GM06990 (cell line): ENCODE measurements around the gene KCNIP4.

Experiments
- DNase-seq: peaks from one replicate; pipeline ENCODE4 v3.0.0-alpha.2; 2011; ENCODE audit not compliant: insufficient read length; ENCODE audit errors: extremely low read depth
- H3K27me3 ChIP-seq: replicated peaks from 2 replicates; pipeline ENCODE4 v1.6.0; 2011; ENCODE audit warnings: low read length; ENCODE audit not compliant: control insufficient read depth, insufficient read depth
- H3K36me3 ChIP-seq: 2 replicates; pipeline ENCODE4 v1.5.1; 2011; ENCODE audit warnings: low read length; ENCODE audit not compliant: control insufficient read depth, insufficient read depth
- H3K4me3 ChIP-seq: replicated peaks from 2 replicates; pipeline ENCODE4 v1.5.1; 2011; ENCODE audit warnings: low read depth, mild to moderate bottlenecking, control low read depth, low read length
- TF ChIP-seq, protein P1 (sequence below): IDR thresholded peaks from 2 replicates; pipeline ENCODE4 v1.5.1; 2011; ENCODE audit warnings: low read length, control low read depth, mild to moderate bottlenecking, inconsistent platforms; ENCODE audit not compliant: insufficient read depth, poor library complexity, severe bottlenecking

The KCNIP4 gene

GRCh38 chr4:21763855-21764254 is 184.7 kb downstream of the KCNIP4 start:
- DNase-seq: no peak
- Histone ChIP-seq H3K4me3 (no peak overlapping the region), H3K36me3 (no peaks in the 10 kb centered on the region), H3K27me3 (no peaks in the 10 kb centered on the region)
- TF ChIP-seq, protein P1, sequence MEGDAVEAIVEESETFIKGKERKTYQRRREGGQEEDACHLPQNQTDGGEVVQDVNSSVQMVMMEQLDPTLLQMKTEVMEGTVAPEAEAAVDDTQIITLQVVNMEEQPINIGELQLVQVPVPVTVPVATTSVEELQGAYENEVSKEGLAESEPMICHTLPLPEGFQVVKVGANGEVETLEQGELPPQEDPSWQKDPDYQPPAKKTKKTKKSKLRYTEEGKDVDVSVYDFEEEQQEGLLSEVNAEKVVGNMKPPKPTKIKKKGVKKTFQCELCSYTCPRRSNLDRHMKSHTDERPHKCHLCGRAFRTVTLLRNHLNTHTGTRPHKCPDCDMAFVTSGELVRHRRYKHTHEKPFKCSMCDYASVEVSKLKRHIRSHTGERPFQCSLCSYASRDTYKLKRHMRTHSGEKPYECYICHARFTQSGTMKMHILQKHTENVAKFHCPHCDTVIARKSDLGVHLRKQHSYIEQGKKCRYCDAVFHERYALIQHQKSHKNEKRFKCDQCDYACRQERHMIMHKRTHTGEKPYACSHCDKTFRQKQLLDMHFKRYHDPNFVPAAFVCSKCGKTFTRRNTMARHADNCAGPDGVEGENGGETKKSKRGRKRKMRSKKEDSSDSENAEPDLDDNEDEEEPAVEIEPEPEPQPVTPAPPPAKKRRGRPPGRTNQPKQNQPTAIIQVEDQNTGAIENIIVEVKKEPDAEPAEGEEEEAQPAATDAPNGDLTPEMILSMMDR: no peak

GRCh38 chr4:21757248-21757647 is 191.3 kb downstream of the KCNIP4 start:
- no peak for DNase-seq
- TF ChIP-seq, protein P1: no peak
- Histone ChIP-seq H3K36me3 (no peaks in the 10 kb centered on the region), H3K4me3 (no peak overlapping the region), H3K27me3 (no peaks in the 10 kb centered on the region)

GRCh38 chr4:21753084-21753760 is 195.3 kb downstream of the KCNIP4 start:
- Histone ChIP-seq H3K36me3 (no peaks in the 10 kb centered on the region), H3K4me3 (no peak overlapping the region), H3K27me3 (no peaks in the 10 kb centered on the region)
- DNase-seq: no peak
- TF ChIP-seq, protein P1: no peak

DNA sequence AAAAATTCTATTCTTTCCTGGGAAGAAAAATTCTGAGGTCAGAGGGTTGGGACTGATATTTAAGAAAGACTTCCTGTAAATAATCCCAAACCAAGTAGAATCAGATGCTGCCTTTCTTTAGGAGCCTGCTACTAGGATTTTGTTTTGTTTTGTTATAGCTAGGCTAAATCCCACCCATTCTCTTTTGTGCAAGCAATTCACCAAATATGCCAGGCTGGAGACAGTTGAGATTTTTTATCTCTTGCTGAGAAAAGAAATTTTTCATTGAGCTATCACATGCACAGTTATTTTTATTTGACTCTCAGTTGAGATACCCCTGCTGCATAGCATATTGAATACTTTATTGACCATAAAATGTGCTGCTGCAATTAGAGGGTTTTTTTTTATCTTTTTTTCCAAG is 196.0 kb downstream of the KCNIP4 start:
- TF ChIP-seq, protein P1: no peak
- Histone ChIP-seq H3K27me3 (no peaks in the 10 kb centered on the region), H3K36me3 (no peaks in the 10 kb centered on the region), H3K4me3 (no peak overlapping the region)
- no peak for DNase-seq

DNA sequence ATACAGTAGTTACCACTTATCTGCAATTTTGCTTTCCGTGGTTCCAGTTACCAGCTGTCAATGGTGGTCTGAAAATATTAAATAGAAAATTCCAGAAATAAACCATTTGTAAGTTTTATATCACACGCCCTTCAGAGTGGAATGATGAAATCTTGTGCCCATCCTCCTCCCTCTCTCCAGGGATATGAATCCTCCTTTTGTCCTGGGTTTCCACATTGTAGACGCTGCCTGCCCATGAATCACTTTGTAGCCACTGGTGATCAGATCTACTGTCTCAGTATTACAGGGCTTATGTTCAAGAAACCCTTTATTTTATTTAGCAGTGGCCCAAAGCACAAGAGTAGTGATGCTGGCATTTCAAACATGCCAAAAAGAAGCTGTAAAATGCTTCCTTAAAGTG is 198.6 kb downstream of the KCNIP4 start:
- Histone ChIP-seq H3K4me3 (no peak overlapping the region), H3K27me3 (no peaks in the 10 kb centered on the region), H3K36me3 (no peaks in the 10 kb centered on the region)
- TF ChIP-seq, protein P1: no peak
- no peak for DNase-seq

- DNase-seq: no peak
- Histone ChIP-seq H3K27me3 (no peaks in the 10 kb centered on the region), H3K36me3 (no peaks in the 10 kb centered on the region), H3K4me3 (no peak overlapping the region)
- TF ChIP-seq, protein P1: no peak
These were observed 199.2 kb downstream of the KCNIP4 start for GRCh38 chr4:21749412-21749811.
